Nephron progenitor cell (in vitro differentiated cells): ENCODE measurements around the gene BLACAT1.
A peak's percentile ranks its signal among the peaks of the same experiment; 100 is the strongest.

Source experiments
- DNase-seq: peaks from one replicate; pipeline ENCODE4 v3.0.0; 2021
- H3K27ac Mint-ChIP-seq: 2 replicates; pipeline ENCODE4 v1.8.0; 2021; ENCODE audit warnings: mild to moderate bottlenecking, moderate library complexity, mixed read lengths
- H3K27me3 Mint-ChIP-seq: 2 replicates; pipeline ENCODE4 v1.8.0; 2021; ENCODE audit warnings: mild to moderate bottlenecking, low read depth, mixed read lengths; ENCODE audit not compliant: poor library complexity
- H3K36me3 Mint-ChIP-seq: 2 replicates; pipeline ENCODE4 v1.8.0; 2021; ENCODE audit warnings: low read depth, mixed read lengths
- H3K4me1 Mint-ChIP-seq: 2 replicates; pipeline ENCODE4 v1.8.0; 2021; ENCODE audit warnings: mixed read lengths
- H3K4me3 Mint-ChIP-seq: 2 replicates; pipeline ENCODE4 v1.8.0; 2021; ENCODE audit warnings: mild to moderate bottlenecking, moderate library complexity, mixed read lengths
- H3K9me3 Mint-ChIP-seq: 2 replicates; pipeline ENCODE4 v1.8.0; 2021; ENCODE audit warnings: mild to moderate bottlenecking, moderate library complexity, mixed read lengths
- TF ChIP-seq, protein P1 (sequence below): fragments of 200-600 bp; sonication (generic); IDR thresholded peaks from 2 replicates; pipeline ENCODE4 v1.5.0; 2021; ENCODE audit warnings: antibody characterized with exemption

BLACAT1 gene

DNA sequence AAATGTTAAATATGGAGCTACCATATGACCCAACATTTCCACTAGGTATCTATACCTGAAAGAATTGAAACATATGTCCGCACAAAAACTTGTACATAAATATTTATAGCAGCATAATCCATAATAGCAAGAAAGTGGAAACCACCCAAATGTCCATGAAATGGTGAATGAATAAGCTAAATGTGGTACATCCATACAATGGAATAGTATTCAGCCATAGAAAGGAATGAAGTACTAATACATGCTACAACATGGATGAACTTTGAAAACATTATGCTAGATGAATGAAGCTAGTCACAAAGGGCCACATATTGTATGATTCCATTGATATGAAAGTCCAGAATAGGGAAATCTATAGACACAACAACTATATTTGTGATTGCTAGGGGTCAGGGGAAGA, 20.0 kb upstream of the BLACAT1 start:
- Mint-ChIP-seq H3K36me3 (no peaks in the 10 kb centered on the region), H3K9me3 (peaks cover 15% of the 10 kb centered on the region), H3K27ac (no peak overlapping the region), H3K4me1 (peaks cover 43% of the 10 kb centered on the region), H3K27me3 (peaks cover 30% of the 10 kb centered on the region), H3K4me3 (no peak overlapping the region)
- TF ChIP-seq, protein P1, sequence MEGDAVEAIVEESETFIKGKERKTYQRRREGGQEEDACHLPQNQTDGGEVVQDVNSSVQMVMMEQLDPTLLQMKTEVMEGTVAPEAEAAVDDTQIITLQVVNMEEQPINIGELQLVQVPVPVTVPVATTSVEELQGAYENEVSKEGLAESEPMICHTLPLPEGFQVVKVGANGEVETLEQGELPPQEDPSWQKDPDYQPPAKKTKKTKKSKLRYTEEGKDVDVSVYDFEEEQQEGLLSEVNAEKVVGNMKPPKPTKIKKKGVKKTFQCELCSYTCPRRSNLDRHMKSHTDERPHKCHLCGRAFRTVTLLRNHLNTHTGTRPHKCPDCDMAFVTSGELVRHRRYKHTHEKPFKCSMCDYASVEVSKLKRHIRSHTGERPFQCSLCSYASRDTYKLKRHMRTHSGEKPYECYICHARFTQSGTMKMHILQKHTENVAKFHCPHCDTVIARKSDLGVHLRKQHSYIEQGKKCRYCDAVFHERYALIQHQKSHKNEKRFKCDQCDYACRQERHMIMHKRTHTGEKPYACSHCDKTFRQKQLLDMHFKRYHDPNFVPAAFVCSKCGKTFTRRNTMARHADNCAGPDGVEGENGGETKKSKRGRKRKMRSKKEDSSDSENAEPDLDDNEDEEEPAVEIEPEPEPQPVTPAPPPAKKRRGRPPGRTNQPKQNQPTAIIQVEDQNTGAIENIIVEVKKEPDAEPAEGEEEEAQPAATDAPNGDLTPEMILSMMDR, result no peak
- no peak for DNase-seq

GRCh38 chr1:205474571-205474970, 18.7 kb upstream of the BLACAT1 start:
- Mint-ChIP-seq H3K27me3 (peaks cover 25% of the 10 kb centered on the region), H3K9me3 (peaks cover 15% of the 10 kb centered on the region), H3K36me3 (no peaks in the 10 kb centered on the region), H3K27ac (no peak overlapping the region), H3K4me3 (no peak overlapping the region), H3K4me1 (peaks cover 41% of the 10 kb centered on the region)
- TF ChIP-seq, protein P1, result no peak
- no peak for DNase-seq

GRCh38 chr1:205473966-205474365, 18.1 kb upstream of the BLACAT1 start:
- Mint-ChIP-seq H3K4me1 (peaks cover 45% of the 10 kb centered on the region), H3K27ac (no peak overlapping the region), H3K9me3 (peaks cover 15% of the 10 kb centered on the region), H3K4me3 (no peak overlapping the region), H3K36me3 (no peaks in the 10 kb centered on the region), H3K27me3 (peaks cover 29% of the 10 kb centered on the region)
- DNase-seq, result no peak
- TF ChIP-seq, protein P1, result no peak

- peak overlapping the region; percentile 55 for H3K4me3 Mint-ChIP-seq
- peaks cover 45% of the 10 kb centered on the region for H3K4me1 Mint-ChIP-seq
- DNase-seq, result no peak
- no peaks in the 10 kb centered on the region for H3K36me3 Mint-ChIP-seq
- H3K27ac Mint-ChIP-seq, result no peak overlapping the region
- peaks cover 32% of the 10 kb centered on the region for H3K27me3 Mint-ChIP-seq
- TF ChIP-seq, protein P1, result no peak
- peaks cover 15% of the 10 kb centered on the region for H3K9me3 Mint-ChIP-seq
Observed at GRCh38 chr1:205473475-205473874, 17.6 kb upstream of the BLACAT1 start.

- peaks cover 51% of the 10 kb centered on the region for H3K4me1 Mint-ChIP-seq
- no peaks in the 10 kb centered on the region for H3K36me3 Mint-ChIP-seq
- TF ChIP-seq, protein P1, result no peak
- peaks cover 15% of the 10 kb centered on the region for H3K9me3 Mint-ChIP-seq
- peak; percentile 42 for DNase-seq
- H3K27me3 Mint-ChIP-seq, result peaks cover 33% of the 10 kb centered on the region
- no peak overlapping the region for H3K27ac Mint-ChIP-seq
- H3K4me3 Mint-ChIP-seq, result peak overlapping the region; percentile 55
Observed at GRCh38 chr1:205472737-205473441, 17.0 kb upstream of the BLACAT1 start.

DNA sequence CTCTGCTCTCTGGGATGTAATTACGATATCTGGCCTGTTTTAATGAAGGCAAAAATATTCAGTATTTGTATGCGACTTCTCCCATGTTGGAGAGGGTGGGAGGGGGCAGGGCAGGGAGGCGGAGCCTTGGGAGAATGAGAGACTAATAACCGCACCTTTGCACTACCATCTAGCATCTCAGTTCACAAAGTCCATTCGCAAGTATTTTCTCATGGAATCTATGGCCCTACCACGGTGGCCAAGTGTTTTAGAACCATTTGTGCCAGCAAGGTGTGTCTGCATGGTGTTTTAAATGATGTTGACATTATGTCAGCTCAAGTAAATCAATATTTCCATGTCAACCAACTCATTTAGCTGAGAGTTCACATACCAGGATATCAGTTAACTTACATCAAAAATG, 14.3 kb upstream of the BLACAT1 start:
- Mint-ChIP-seq H3K27ac (no peak overlapping the region), H3K27me3 (peaks cover 36% of the 10 kb centered on the region), H3K4me3 (no peak overlapping the region), H3K4me1 (peaks cover 69% of the 10 kb centered on the region), H3K9me3 (peaks cover 5% of the 10 kb centered on the region), H3K36me3 (no peaks in the 10 kb centered on the region)
- TF ChIP-seq, protein P1, result no peak
- DNase-seq, result no peak
